Neural progenitor cell (in vitro differentiated cells): ENCODE results near the gene IQCM.

Experiments used
- CTCF ChIP-seq: fragments of 200-600 bp; sonication (generic); IDR thresholded peaks from 2 replicates; pipeline ENCODE4 v1.5.1; 2017; ENCODE audit warnings: antibody characterized with exemption, mild to moderate bottlenecking
- EZH2 ChIP-seq: fragments of 200-600 bp; sonication (generic); IDR thresholded peaks from 2 replicates; pipeline ENCODE4 v1.6.1; 2017; ENCODE audit warnings: antibody characterized with exemption, mild to moderate bottlenecking, moderate library complexity

GRCh38 chr4:149727663-149728062 is 88.0 kb downstream of the IQCM start:
- TF ChIP-seq CTCF (no peak), EZH2 (no peak)
